HFFc6 (cell line): Measurements from ENCODE around the gene TPK1. TPM values are rescaled to one million over a fixed set of nuclear protein-coding genes. Genes with fewer than 3 reads are reported as not detected.
"Not testable (repeated sequence)": the region's sequence is repeated elsewhere in the genome, so short reads cannot be mapped to it uniquely, and the experiment has no call there.

Experiments used
- DNase-seq: peaks from one replicate; pipeline ENCODE4 v3.0.0-alpha.2; 2018
- H3K27ac Mint-ChIP-seq: 2 replicates; pipeline ENCODE4 v1.8.0; 2020; ENCODE audit warnings: mild to moderate bottlenecking, mixed read lengths
- H3K27me3 Mint-ChIP-seq: 2 replicates; pipeline ENCODE4 v1.8.0; 2021; ENCODE audit warnings: mild to moderate bottlenecking, moderate library complexity, mixed read lengths; ENCODE audit not compliant: insufficient read depth
- H3K36me3 Mint-ChIP-seq: 2 replicates; pipeline ENCODE4 v1.8.0; 2021; ENCODE audit warnings: low read depth, mixed read lengths
- H3K4me1 Mint-ChIP-seq: 2 replicates; pipeline ENCODE4 v1.8.0; 2020; ENCODE audit warnings: low read depth, mixed read lengths
- H3K4me3 Mint-ChIP-seq: 2 replicates; pipeline ENCODE4 v1.8.0; 2020; ENCODE audit warnings: mild to moderate bottlenecking, moderate library complexity, mixed read lengths
- H3K9me3 Mint-ChIP-seq: 2 replicates; pipeline ENCODE4 v1.8.0; 2020; ENCODE audit warnings: mild to moderate bottlenecking, mixed read lengths
- total RNA-seq, 6 experiments: library from RNA; stranded (reverse); fragmentation: NEBNext Ultra II Directional; extraction: Animal tissue kit (Norgen Biotek cat#: 25700); gene quantifications; 2 replicates in 1 of 6; 3 replicates in 5 of 6; pipeline ENCODE4 v1.2.3, GENCODE V29; 2021
- TF ChIP-seq, protein P1 (sequence below): fragments of 200-600 bp; sonication (generic); IDR thresholded peaks from 2 replicates; pipeline ENCODE4 v1.5.0; 2021; ENCODE audit warnings: antibody characterized with exemption, mild to moderate bottlenecking

TPK1 gene
- total RNA-seq, 6 experiments from 2014 or later = 0.11 to 0.82 (median 0.55) TPM; not detected in 2

DNA sequence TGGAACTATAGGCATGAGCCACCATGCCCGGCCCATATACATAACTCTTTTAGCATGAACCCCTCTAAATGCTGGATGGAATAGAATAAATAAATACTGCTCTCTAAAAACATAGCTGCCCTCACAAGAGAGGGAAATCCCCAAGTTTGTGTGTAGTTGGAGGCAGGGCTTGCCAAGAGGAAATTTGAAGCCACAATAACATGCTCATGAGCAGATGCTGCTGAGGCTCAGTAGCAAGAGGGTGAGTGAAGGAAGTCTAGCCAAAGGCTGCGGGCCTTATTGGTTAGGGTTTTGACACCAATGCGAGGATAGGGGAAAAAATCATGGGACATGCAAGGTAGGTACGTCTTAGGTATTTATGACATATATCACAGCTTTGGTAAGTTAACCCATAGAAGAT, 17.3 kb downstream of the TPK1 start:
- peaks cover 6% of the 10 kb centered on the region for H3K9me3 Mint-ChIP-seq
- TF ChIP-seq, protein P1, sequence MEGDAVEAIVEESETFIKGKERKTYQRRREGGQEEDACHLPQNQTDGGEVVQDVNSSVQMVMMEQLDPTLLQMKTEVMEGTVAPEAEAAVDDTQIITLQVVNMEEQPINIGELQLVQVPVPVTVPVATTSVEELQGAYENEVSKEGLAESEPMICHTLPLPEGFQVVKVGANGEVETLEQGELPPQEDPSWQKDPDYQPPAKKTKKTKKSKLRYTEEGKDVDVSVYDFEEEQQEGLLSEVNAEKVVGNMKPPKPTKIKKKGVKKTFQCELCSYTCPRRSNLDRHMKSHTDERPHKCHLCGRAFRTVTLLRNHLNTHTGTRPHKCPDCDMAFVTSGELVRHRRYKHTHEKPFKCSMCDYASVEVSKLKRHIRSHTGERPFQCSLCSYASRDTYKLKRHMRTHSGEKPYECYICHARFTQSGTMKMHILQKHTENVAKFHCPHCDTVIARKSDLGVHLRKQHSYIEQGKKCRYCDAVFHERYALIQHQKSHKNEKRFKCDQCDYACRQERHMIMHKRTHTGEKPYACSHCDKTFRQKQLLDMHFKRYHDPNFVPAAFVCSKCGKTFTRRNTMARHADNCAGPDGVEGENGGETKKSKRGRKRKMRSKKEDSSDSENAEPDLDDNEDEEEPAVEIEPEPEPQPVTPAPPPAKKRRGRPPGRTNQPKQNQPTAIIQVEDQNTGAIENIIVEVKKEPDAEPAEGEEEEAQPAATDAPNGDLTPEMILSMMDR = no peak

GRCh38 chr7:144817001-144817400, 18.9 kb downstream of the TPK1 start:
- peaks cover 10% of the 10 kb centered on the region; the same call in 1 of the 2 replicates for H3K9me3 Mint-ChIP-seq
- TF ChIP-seq, protein P1 = no peak
- no peaks in the 10 kb centered on the region for H3K4me1 Mint-ChIP-seq
- H3K4me3 Mint-ChIP-seq = no peak overlapping the region
- H3K36me3 Mint-ChIP-seq = no peaks in the 10 kb centered on the region
- no peak for DNase-seq
- no peak overlapping the region for H3K27ac Mint-ChIP-seq
- H3K27me3 Mint-ChIP-seq = peaks cover 1% of the 10 kb centered on the region; the same call in 1 of the 2 replicates

More for the DNA sequence above, 17.3 kb downstream of the TPK1 start:
- Mint-ChIP-seq H3K4me1 (no peaks in the 10 kb centered on the region), H3K27me3 (peaks cover 1% of the 10 kb centered on the region; the same call in 1 of the 2 replicates), H3K4me3 (no peak overlapping the region), H3K27ac (no peak overlapping the region), H3K36me3 (no peaks in the 10 kb centered on the region)
- DNase-seq = no peak

GRCh38 chr7:144814299-144814698, 21.6 kb downstream of the TPK1 start:
- Mint-ChIP-seq H3K4me3 (no peak overlapping the region), H3K27me3 (peaks cover 1% of the 10 kb centered on the region; the same call in 1 of the 2 replicates), H3K4me1 (no peaks in the 10 kb centered on the region), H3K9me3 (peaks cover 17% of the 10 kb centered on the region), H3K27ac (no peak overlapping the region), H3K36me3 (no peaks in the 10 kb centered on the region)
- TF ChIP-seq, protein P1 = no peak
- no peak for DNase-seq

DNA sequence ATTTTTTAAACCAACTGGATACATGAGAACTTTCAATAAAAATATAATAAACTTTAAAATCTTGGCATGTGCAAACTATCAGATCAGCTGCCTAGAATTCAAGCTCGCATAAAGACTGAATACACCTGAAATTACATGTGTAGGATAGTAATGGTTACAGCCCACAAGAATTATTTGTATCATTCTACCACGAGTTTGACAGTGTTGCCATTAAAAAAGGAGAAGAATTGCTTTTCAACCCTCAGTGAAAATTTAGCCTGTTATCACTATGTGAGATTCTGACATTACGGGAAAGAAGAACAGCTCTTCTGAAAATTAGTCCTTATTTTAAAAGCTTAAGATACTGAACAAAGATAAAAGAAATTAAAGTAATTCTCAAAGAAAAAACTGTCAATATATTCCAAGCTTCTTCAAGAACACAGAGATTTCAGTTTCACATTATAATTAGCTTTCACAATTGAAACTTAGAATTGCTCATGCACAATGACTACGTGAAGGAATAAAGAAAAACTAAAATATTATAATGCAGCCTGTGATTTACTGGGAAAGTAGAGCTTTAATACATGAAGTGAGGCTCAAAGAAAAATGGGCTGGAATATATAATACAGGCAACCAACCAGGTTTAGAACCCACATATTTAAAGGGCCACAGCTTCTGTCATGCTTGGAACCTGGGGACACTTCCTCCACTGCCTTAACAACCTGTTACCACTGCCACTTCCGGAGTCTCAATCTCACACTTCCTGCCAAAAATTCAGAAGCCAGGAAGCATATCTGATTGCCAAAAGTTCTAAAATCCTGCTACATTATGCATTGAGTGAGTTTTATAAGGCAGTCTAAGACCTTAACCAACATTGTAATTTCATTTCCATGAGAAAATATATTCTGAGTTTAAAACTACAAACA, 23.2 kb downstream of the TPK1 start:
- TF ChIP-seq, protein P1 = no peak
- Mint-ChIP-seq H3K36me3 (no peaks in the 10 kb centered on the region), H3K4me1 (no peaks in the 10 kb centered on the region), H3K9me3 (peaks cover 24% of the 10 kb centered on the region), H3K27me3 (no peaks in the 10 kb centered on the region), H3K27ac (no peak overlapping the region), H3K4me3 (no peak overlapping the region)
- no peak for DNase-seq

- no peak overlapping the region for H3K4me3 Mint-ChIP-seq
- H3K4me1 Mint-ChIP-seq = no peaks in the 10 kb centered on the region
- H3K36me3 Mint-ChIP-seq = no peaks in the 10 kb centered on the region
- peaks cover 35% of the 10 kb centered on the region for H3K9me3 Mint-ChIP-seq
- no peaks in the 10 kb centered on the region for H3K27me3 Mint-ChIP-seq
- TF ChIP-seq, protein P1 = no peak
- no peak overlapping the region for H3K27ac Mint-ChIP-seq
- no peak for DNase-seq
Measured at GRCh38 chr7:144805627-144806239, 30.1 kb downstream of the TPK1 start.

GRCh38 chr7:144800678-144801436, 35.0 kb downstream of the TPK1 start:
- H3K27ac Mint-ChIP-seq, DNase-seq, H3K36me3 Mint-ChIP-seq, H3K4me1 Mint-ChIP-seq, H3K4me3 Mint-ChIP-seq, H3K27me3 Mint-ChIP-seq: not testable (repeated sequence)
- H3K9me3 Mint-ChIP-seq = peaks cover 63% of the 10 kb centered on the region
